GM12865 (cell line): ENCODE data around the gene S100A4.

Experiments
- DNase-seq: peaks from one replicate; pipeline ENCODE4 v3.0.0; 2010; ENCODE audit warnings: low read depth
- H3K4me3 ChIP-seq: 2 replicates; pipeline ENCODE4 v1.5.1; 2011; ENCODE audit warnings: mild to moderate bottlenecking, low read depth, low read length, control low read depth
- CTCF ChIP-seq: IDR thresholded peaks from 2 replicates; pipeline ENCODE4 v1.5.1; 2011; ENCODE audit warnings: low read length, control low read depth, low read depth, inconsistent platforms; ENCODE audit not compliant: insufficient read depth; ENCODE audit errors: missing control alignments

Gene S100A4

GRCh38 chr1:153573351-153573750 is 27.7 kb upstream of the S100A4 start:
- DNase-seq: no peak
- H3K4me3 ChIP-seq: no peak overlapping the region
- TF ChIP-seq CTCF: no peak

- DNase-seq: peak; percentile 73
- peak; percentile 76 for TF ChIP-seq CTCF
- H3K4me3 ChIP-seq: no peak overlapping the region
These were observed 27.0 kb upstream of the S100A4 start for GRCh38 chr1:153572569-153573015.

GRCh38 chr1:153571706-153572105 is 26.1 kb upstream of the S100A4 start:
- DNase-seq: no peak
- no peak for TF ChIP-seq CTCF
- no peak overlapping the region for H3K4me3 ChIP-seq

GRCh38 chr1:153570874-153571273 is 25.3 kb upstream of the S100A4 start:
- no peak for TF ChIP-seq CTCF
- H3K4me3 ChIP-seq: no peak overlapping the region
- no peak for DNase-seq

- DNase-seq: no peak
These were observed 23.9 kb upstream of the S100A4 start for GRCh38 chr1:153569465-153569864.

GRCh38 chr1:153568367-153569099 is 22.9 kb upstream of the S100A4 start:
- no peak overlapping the region for H3K4me3 ChIP-seq
- peak; percentile 97 for TF ChIP-seq CTCF
- DNase-seq: peak; percentile 82

More at GRCh38 chr1:153569465-153569864, 23.9 kb upstream of the S100A4 start:
- TF ChIP-seq CTCF: no peak
- no peak overlapping the region for H3K4me3 ChIP-seq
